Endothelial cell of umbilical vein (primary cell): Measurements from ENCODE around the gene MIB2. TPM values are rescaled to one million over a fixed set of nuclear protein-coding genes. Genes with fewer than 3 reads are reported as not detected.
"Not testable (repeated sequence)": the region's sequence is repeated elsewhere in the genome, so short reads cannot be mapped to it uniquely, and the experiment has no call there.

Experiments used
- BruUV-seq: library from RNA; stranded (reverse); fragments of 400-500 nt; replicated peaks from 2 replicates; lab custom pipeline; 2021; lab: Mats Ljungman, UMichigan
- CTCF ChIA-PET: fragments of 300-600, 350-600 bp; sonication (Branson Sonifier 250); formaldehyde crosslinking; loops from one replicate; lab custom pipeline; 2021; ENCODE audit warnings: antibody characterized with exemption, inconsistent platforms; lab: Charles Lee
- POLR2A ChIA-PET: fragments of 300-600, 350-600 bp; sonication (Branson Sonifier 250); formaldehyde crosslinking; loops from one replicate; lab custom pipeline; 2021; ENCODE audit warnings: antibody characterized with exemption, inconsistent platforms; lab: Charles Lee
- DNase-seq: peaks from one replicate; pipeline ENCODE4 v3.0.0-alpha.2; 2011; ENCODE audit warnings: low read depth, low spot score
- FAIRE-seq: peaks from 2 replicates; lab custom pipeline; 2011; peaks lifted over from hg19 to GRCh38; lab: Jason Lieb, UNC
- H2AFZ ChIP-seq: 2 replicates; pipeline ENCODE4 v1.6.0; 2012; ENCODE audit warnings: low read depth, low read length, control low read depth, inconsistent platforms
- H3K27ac ChIP-seq: 2 replicates; pipeline ENCODE4 v1.5.1; 2011; ENCODE audit warnings: low read depth, mild to moderate bottlenecking, control low read depth, low read length, moderate library complexity; ENCODE audit not compliant: insufficient read depth
- H3K27me3 ChIP-seq, 2 experiments: 2 replicates each; pipeline versions ENCODE4 v1.6.0 to v1.6.1; 2011; ENCODE audit warnings: low read length in 2 of 2, mixed read lengths in 1 of 2; ENCODE audit not compliant: control insufficient read depth in 2 of 2, insufficient read depth in 2 of 2
- H3K36me3 ChIP-seq, 2 experiments: 2 replicates in 1 of 2; 3 replicates in 1 of 2; pipeline ENCODE4 v1.5.1; 2011; ENCODE audit warnings: low read length in 2 of 2, mild to moderate bottlenecking in 1 of 2, moderate library complexity in 1 of 2; ENCODE audit not compliant: control insufficient read depth in 2 of 2, insufficient read depth in 2 of 2; ENCODE audit errors: extremely low read depth in 1 of 2
- H3K4me1 ChIP-seq: 3 replicates; pipeline ENCODE4 v1.5.1; 2011; ENCODE audit warnings: mild to moderate bottlenecking, low read length; ENCODE audit not compliant: control insufficient read depth, insufficient read depth; ENCODE audit errors: extremely low read depth
- H3K4me2 ChIP-seq: 2 replicates; pipeline ENCODE4 v1.6.1; 2011; ENCODE audit warnings: low read length, control low read depth, mixed read lengths; ENCODE audit not compliant: insufficient read depth
- H3K4me3 ChIP-seq, 3 experiments: fragments of 200-600 bp in 1 of 3; sonication (generic), shearing (Covaris generic) in 1 of 3; replicated peaks in 1 of 3; 2 replicates each; pipeline ENCODE4 v1.5.1; 2011 to 2016; ENCODE audit warnings: control low read depth in 3 of 3, low read length in 3 of 3, mild to moderate bottlenecking in 2 of 3, inconsistent platforms in 1 of 3, low read depth in 1 of 3, moderate library complexity in 1 of 3; ENCODE audit not compliant: insufficient read depth in 1 of 3
- H3K79me2 ChIP-seq: 2 replicates; pipeline ENCODE4 v1.6.0; 2012; ENCODE audit warnings: low read length, inconsistent platforms; ENCODE audit not compliant: control insufficient read depth, insufficient read depth
- H3K9ac ChIP-seq: replicated peaks from 2 replicates; pipeline ENCODE3; 2011; ENCODE audit warnings: low read length, control low read depth; ENCODE audit not compliant: insufficient read depth; ENCODE audit errors: extremely low read depth
- H3K9me1 ChIP-seq: replicated peaks from 3 replicates; pipeline ENCODE4 v1.6.0; 2011; ENCODE audit warnings: mild to moderate bottlenecking, low read length; ENCODE audit not compliant: control insufficient read depth, insufficient read depth; ENCODE audit errors: extremely low read depth
- H3K9me3 ChIP-seq: replicated peaks from 2 replicates; pipeline ENCODE4 v1.5.1; 2012; ENCODE audit warnings: low read length, inconsistent platforms; ENCODE audit not compliant: control insufficient read depth, insufficient read depth
- H4K20me1 ChIP-seq: replicated peaks from 2 replicates; pipeline ENCODE3; 2011; ENCODE audit warnings: mild to moderate bottlenecking, low read length; ENCODE audit not compliant: control insufficient read depth, insufficient read depth; ENCODE audit errors: extremely low read depth
- dilution Hi-C: fragments of 300-500 bp; cut with MboI; formaldehyde crosslinking; loops from one replicate; pipeline ENCODE4 v1.15.0; 2019; ENCODE audit warnings: low sequenced_read_pairs; ENCODE audit not compliant: extremely low pct_ligation_motif_present
- intact Hi-C: fragments of 100-400 bp; cut with micrococcal nuclease; formaldehyde crosslinking; loops from one replicate; pipeline ENCODE4 v1.10.0; 2022
- polyA plus RNA-seq, 4 experiments: library from polyadenylated mRNA; depleted of rRNA in 3 of 4; stranded (reverse) in 3 of 4; unstranded in 1 of 4; fragments of >200 nt; gene quantifications; 2 replicates each; pipeline versions ENCODE4 v1.2.1 to v1.2.3, GENCODE V29; 2011 to 2012; ENCODE audit warnings: missing spikeins in 1 of 4
- total RNA-seq: library from RNA; stranded (reverse); gene quantifications from 2 replicates; pipeline ENCODE4 v1.2.3, GENCODE V29; 2021

MIB2 gene
- total and polyA plus RNA-seq, 2 donors (not counting 3 experiments of a cell fraction or from before 2014, with no cell fraction given), result 25.9 to 45.0 TPM

DNA sequence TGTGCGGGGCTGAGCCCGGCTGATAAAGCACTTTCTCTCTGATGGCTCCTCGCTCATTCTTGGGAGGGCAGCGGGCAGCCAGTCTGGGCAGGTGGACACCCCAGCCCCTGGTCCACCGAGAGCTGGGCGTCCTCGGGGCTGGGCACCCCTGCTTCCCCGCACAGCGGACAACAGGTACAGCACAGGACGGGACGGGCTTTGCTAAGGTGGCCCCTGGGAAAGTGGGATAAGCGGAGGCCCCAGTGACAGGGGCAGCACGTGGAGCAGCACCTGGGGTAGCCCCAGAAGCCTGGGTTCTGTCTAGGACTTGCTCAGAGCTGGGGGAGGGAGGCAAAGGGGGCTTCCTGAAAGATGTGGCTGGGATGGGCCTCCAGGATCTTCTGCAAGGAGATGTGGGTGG lies 19.3 kb downstream of the MIB2 start:
- H3K4me2 ChIP-seq, H3K36me3 ChIP-seq, H2AFZ ChIP-seq, H3K4me1 ChIP-seq, H4K20me1 ChIP-seq, dilution Hi-C loops, CTCF ChIA-PET, intact Hi-C loops, BruUV-seq, H3K9me3 ChIP-seq, DNase-seq, H3K4me3 ChIP-seq, H3K9me1 ChIP-seq, POLR2A ChIA-PET, H3K27ac ChIP-seq, H3K9ac ChIP-seq, H3K79me2 ChIP-seq, FAIRE-seq: not testable (repeated sequence)
- H3K27me3 ChIP-seq, result peaks cover 3 to 19% of the 10 kb centered on the region in 2 experiments

DNA sequence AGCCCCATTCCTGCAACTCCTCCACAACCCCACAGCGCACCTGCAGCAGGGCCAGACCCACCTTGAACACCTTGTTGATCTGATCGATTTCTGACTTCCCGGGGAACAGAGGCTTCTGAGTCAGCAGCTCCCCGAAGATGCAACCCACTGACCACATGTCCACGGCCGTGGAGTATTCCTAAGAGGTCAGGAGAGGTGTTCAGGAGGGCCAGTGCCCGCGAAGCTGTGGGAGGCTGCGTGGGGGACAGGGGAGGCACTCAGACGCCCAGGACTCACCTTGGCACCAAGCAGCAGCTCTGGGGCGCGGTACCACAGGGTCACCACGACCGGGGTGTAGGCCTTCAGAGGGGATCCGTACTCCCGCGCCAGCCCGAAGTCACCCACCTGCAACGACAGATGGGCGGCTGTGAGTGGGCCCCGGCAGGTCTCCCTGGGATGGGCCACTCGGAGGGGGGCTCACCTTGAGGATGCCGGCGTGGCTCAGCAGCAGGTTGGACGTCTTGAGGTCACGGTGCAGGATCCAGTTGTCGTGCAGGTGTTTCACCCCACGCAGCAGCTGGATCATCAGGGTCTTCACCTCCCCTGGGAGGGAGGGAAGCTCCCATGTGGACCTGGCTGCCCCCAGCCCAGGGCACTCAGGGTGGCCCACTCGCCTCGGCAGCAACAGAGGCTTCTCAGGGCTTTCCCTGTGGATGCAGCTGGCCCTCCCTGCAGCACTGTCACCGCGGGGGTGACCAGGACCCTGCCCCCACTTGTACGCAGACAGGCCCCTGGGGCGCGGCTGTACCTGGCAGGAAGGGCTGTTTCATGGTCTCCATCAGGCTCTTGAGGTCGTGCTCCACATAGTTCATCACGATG lies 21.6 kb downstream of the MIB2 start:
- intact Hi-C loops, FAIRE-seq, BruUV-seq: not testable (repeated sequence)

DNA sequence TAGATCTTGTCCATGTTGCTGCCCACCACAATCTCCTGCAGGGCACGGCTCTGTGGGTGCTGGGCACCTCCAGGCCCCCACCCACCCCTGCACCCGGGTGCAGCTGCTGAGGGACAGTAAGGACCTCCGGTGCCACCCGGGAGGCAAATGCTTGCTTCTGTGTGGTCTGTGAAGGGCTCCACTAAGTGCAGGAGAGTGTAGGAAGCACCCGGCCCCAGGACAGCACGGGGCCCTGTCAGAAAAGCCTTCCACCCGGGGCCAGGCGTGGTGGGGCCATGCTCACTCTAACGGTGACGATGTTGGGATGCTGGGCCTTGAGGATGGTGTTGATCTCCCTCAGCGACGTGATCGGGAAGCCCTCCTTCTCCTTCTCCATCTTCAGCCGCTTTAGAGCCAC lies 22.2 kb downstream of the MIB2 start:
- H3K27me3 ChIP-seq, H4K20me1 ChIP-seq, H3K9me1 ChIP-seq, H3K4me3 ChIP-seq, POLR2A ChIA-PET, H3K79me2 ChIP-seq, H3K9me3 ChIP-seq, FAIRE-seq, H3K27ac ChIP-seq, H2AFZ ChIP-seq, H3K9ac ChIP-seq, dilution Hi-C loops, DNase-seq, CTCF ChIA-PET, H3K4me1 ChIP-seq, intact Hi-C loops, H3K4me2 ChIP-seq, BruUV-seq, H3K36me3 ChIP-seq: not testable (repeated sequence)

More for the DNA sequence above, 21.6 kb downstream of the MIB2 start:
- H3K9me3 ChIP-seq, H4K20me1 ChIP-seq, H2AFZ ChIP-seq, H3K27me3 ChIP-seq, H3K36me3 ChIP-seq, DNase-seq, POLR2A ChIA-PET, H3K9me1 ChIP-seq, H3K4me1 ChIP-seq, H3K79me2 ChIP-seq, dilution Hi-C loops, H3K9ac ChIP-seq, CTCF ChIA-PET, H3K4me2 ChIP-seq, H3K27ac ChIP-seq, H3K4me3 ChIP-seq: not testable (repeated sequence)

DNA sequence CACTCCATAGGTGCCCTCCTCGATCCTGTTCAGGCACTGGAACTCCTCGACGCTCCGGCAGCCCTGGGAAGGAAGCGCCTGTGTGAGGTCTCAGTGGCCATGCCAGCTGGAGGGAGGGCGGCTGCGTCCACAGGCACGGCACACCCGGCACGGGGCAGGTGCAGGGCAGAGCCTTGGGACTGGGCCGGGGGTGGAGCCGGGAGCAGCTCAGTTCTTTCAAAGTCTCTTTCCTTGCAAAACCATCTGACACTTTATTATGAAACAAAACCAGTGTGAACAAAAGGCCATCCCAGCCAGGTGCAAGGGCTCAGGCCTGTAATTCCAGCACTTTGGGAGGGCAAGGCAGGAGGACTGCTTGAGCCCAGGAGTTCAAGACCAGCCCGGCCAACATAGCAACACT lies 23.2 kb downstream of the MIB2 start:
- H3K27me3 ChIP-seq, H3K36me3 ChIP-seq, H3K4me1 ChIP-seq, H3K4me2 ChIP-seq, CTCF ChIA-PET, H3K4me3 ChIP-seq, BruUV-seq, H3K9me3 ChIP-seq, FAIRE-seq, H2AFZ ChIP-seq, H3K79me2 ChIP-seq, DNase-seq, POLR2A ChIA-PET, intact Hi-C loops, H3K9me1 ChIP-seq, dilution Hi-C loops, H3K27ac ChIP-seq, H3K9ac ChIP-seq, H4K20me1 ChIP-seq: not testable (repeated sequence)
